HG03460 (cell line): Measurements from ENCODE around the gene GK2.

Experiments
- ATAC-seq: cut with Tn5 transposase; IDR thresholded peaks from one replicate; pipeline ENCODE4 v1.9.1; 2021; ENCODE audit not compliant: unreplicated experiment

GK2 gene

DNA sequence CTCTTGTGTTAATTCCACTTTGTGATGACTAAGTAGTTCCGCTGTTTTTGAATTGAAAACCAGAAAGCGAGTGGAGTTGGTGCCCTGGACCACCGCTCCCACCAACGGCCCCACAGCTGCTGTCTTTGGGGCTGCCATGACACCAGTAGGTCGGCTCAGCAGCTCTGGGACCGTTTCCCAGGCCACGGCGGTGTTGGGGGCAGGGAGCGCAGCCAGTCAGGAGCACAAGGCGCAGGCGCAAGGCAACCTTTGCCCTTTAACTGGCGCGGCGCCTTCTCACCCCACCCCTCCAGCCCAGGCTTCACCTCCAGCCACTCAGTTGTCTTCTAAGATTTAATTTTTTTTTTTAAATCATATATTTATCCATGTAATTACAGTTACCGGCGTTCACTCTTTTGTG is at the start of gene GK2:
Gene GK2, minus strand, starts transcription at position 166 of the 400 bp plus-strand sequence. Its CDS starts 28 bp downstream, at position 138.
- no peak for ATAC-seq

DNA sequence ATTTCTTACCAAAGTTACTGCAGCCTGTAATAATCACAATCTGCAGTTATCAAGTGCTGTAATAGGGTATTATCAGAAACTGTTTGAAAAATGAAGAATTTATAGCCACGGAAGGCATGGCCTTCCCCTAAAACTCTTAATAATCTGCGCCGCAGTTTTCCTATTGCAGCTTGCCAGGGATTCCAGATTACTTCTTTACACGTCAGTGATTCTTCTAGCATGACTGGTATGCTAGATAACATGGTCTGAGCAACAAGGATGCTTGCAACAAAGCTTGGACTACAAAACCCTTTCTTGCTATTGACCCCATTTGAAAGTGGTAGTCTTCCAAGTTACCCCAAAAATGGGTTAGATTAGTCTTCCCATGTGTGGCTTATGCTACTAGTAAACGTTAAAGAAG is 47.2 kb upstream of the GK2 start:
- no peak for ATAC-seq

- ATAC-seq, result no peak
Observed at GRCh38 chr4:79454656-79455055, 46.6 kb upstream of the GK2 start.

GRCh38 chr4:79450053-79450452 is 42.0 kb upstream of the GK2 start:
- no peak for ATAC-seq

DNA sequence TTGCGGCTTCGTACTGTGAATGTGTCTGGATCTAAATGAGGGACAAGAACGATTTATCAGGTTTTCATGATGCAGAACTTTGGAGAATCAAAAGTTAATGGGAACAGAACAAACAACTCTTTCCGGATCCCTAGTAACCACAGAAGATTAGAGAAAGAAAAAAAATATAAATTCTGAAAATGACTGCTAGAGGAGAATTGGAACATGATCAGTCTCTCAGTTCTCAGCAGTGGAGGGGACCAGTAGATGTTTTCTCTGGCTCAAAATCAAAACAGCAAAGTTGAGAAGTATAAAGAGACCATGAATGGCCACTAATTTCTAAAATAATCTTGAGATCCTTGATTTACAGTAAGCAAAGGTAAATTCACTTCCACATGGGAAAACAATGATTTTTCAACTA is 38.1 kb upstream of the GK2 start:
- ATAC-seq, result no peak

DNA sequence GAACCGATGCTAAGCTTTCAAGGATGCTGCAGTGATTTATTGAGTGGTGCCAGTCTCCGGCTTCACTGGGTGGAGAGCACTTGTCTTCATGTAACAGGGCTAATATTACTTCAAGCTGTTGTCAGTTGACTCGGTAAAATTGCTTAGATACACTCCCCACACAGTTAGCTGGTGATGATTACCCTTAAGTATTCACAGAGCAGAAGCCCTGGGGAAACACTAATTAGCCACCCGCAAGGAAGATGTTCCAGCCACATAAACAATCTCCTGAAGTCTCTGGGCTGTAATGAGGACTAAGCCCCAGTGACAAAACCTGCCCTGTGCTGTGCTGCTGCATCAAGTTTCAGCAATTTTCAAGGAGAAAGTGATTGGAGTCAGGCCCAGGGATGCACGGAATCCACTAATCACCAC is 37.3 kb upstream of the GK2 start:
- no peak for ATAC-seq

DNA sequence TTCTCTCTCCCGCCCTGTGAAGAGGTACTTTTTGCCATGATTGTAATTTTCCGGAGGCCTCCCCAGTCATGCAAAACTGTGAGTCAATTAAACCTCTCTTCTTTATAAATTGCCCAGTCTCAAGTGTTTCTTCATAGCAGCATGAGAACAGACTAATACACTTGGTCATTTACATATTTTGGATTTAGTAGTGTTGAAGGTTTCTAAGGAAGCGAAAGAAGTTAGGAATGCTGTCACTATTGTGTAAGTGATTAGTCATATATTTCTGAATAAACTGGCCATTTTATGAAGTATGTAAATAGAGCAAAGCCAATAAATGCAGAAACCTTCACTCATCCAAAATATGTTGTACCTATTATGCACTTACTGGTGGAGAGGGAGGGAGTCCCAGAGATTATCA is 34.4 kb upstream of the GK2 start:
- ATAC-seq, result no peak

DNA sequence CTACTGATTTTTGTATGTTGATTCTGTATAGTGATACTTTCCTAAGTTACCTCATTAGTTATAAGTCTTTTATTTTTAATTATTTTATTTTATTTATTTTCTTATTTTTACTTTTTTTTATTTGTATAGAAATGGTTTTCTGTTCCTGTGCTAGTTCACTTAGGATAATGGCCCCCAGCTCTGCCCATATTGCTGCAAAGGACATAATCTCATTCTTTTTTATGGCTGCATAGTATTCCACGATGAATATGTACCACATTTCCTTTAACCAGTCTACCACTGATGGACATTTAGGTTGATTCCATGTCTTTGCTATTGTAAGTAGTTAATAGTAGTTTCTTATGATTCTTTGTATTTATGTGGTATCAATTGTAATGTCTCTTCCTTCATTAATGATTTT is 31.5 kb upstream of the GK2 start:
- no peak for ATAC-seq

DNA sequence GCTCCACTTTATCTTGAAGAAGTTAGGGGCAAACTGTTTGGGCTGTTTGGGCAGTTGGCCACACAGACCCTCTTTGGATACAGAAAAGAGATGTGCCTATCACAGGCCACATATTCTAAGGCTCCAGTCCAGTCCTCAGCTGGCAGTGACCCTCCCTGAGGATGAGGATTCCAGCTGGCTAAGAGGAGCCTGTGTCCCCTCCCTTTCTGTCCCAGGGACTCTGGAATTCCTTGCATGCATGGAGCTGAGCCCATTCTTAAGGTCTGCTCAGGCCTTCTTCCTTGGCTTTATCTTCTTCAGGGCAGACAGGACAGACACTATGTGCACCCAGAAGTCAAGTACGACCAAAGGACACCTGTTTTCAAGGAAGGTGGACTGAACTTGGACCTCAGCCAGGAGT is 23.8 kb upstream of the GK2 start:
- ATAC-seq, result no peak

GRCh38 chr4:79429113-79429903 is 21.3 kb upstream of the GK2 start:
- ATAC-seq, result no peak

DNA sequence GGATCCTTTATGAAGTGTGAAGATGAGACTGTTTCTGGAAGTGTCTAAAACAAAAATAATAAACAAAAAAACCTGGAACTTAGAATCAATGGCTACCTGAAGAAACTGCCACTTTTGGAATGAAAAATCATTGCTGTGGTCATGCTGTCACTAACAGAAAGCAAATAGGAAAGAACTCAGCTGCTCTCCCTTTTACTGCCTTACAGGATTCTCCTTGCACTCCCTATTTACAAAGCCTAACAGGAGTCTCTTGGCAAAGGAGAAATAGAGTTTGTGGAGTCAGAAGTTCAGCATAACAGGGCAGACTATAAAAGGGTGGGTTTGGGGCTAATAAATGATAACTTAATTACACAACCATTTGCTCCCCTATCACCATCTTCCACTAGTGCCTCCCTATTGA is 19.0 kb upstream of the GK2 start:
- ATAC-seq, result no peak

- ATAC-seq, result no peak
Observed at GRCh38 chr4:79425586-79425985, 17.6 kb upstream of the GK2 start.

DNA sequence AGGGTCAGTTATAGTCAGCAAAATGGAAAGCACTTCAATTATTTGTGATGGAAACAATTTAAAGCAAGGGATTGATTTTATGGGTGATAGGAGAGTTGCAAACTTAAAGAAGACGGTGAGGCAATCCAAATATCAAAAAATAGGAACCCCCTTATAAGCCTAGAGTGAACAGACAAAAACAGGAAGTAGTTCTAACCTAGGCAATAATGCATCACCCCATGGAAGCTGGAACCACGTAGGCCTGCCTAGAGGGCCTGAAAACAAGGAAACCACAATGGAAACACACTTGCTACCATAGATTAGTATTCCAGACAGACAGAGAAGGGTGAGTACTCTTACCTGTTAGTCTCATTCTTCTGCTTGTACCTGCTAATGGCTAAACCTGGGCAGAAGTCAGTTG is 13.5 kb upstream of the GK2 start:
- no peak for ATAC-seq

DNA sequence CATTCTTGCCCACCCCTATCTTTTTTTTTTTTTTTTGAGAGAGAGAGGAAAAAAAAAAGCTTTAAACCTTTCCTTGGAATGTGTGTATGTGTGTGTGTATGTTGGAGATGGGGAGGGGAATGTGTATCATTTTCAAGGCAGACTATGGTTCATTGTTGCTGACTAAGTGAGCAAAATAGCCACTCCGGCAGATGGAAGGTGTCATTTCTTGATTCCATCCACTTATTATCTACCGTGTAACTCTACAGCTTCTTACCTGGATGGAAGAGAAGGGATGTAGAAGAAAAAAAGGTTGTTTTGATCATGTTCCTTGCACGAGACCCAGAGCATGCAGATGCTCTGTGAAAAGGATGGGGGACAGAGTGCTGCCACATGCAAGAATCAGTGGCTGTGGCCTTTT is 5.9 kb upstream of the GK2 start:
- ATAC-seq, result no peak

GRCh38 chr4:79413032-79413885 is 5.2 kb upstream of the GK2 start:
- no peak for ATAC-seq

DNA sequence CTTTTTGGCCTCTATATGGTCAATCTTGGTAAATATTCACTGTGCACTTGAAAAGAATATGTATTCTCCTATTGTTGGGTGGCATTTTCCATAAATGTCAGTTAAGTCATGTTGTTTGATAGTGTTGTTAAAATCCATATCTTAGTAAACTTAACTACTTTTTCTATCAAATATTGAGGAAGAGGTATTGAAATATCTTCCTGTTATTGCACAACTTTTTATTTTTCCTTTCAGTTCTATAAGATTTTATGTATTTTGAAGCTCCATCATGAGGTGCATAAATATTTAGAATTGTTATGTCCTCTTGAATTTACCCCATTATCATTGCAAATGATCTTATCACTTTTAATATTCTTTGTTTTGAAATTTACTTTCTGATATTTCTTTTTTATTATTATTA is 3.4 kb downstream of the GK2 start:
- ATAC-seq, result no peak

DNA sequence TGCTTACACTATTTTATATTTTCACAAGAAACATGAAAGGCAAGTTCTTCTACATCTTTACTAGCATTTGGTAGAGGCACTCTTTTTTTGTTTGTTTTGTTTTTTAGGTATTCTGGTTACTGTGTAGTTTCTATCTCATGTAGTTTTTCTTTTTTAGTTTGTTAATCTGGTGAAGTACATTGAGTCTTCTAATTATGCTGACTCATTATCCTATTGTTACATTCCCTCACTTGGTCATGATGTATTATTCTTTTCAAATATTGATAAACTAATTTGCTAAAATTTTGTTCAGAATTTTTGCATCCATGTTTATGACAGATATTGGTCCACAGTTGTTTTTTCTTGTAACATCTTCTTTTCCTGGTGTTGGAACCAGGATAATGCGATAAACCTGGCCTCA is 4.7 kb downstream of the GK2 start:
- ATAC-seq, result no peak

DNA sequence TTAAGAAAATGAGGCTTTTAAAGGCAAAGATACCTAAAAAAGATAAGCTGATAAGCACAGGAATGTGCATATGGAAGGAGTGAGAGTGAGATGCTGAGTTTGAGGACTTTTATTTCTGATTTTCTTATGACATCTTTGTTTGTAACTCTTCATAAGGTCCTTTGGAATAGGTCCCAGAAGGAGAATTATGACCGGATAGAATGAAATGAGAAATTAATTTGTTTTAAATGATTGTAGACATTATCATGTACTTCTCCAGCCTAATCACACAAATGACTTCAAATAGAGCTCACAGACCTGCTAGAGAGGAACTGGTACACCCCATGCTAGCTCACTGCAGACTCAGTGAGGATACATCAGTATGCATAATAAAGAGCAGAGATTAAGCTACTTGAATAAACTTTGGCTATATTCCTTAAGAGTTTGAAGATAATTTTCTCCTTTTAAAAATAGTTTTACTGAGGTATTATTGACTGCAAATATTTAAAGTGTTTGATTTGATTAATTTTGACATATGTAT is 5.6 kb downstream of the GK2 start:
- ATAC-seq, result no peak

DNA sequence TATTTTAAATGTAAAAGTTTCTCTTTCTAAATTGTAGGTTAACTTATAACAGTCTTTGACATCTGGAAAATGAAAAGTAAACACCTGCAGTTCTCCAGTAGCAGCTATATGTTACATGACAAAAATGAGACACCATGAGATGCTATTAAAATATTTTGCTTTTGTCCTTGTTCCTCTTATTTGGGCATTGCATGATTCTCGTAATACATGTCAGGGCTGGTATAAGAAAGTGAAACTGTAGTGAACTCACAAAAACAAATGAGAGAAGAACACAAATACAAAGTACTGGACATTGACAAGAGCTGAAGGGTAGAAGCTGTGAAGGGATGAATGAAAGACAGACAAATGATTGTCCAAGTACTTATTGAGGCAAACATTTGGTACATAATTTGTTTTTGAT is 9.0 kb downstream of the GK2 start:
- ATAC-seq, result no peak

DNA sequence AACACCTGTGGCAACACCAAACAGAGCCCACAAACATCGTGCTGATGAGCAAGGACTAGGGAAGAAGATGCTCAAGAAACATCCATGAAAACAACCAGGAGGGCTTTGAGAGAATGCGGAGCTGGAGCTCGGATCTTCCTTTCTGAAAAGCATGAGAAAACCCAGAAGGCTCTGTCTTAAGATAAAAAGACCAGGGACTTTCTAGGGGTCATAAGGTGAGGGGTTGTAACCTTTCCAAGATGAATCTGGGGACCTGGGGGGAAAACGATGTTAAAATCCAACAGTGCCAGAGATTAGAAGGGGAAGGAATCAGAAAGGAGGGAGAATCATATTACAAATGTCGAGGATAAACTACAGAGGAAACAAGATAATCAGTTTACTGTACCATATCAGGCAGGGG is 10.1 kb downstream of the GK2 start:
- no peak for ATAC-seq

- no peak for ATAC-seq
Observed at GRCh38 chr4:79396794-79397193, 11.2 kb downstream of the GK2 start.

GRCh38 chr4:79395841-79396240 is 12.2 kb downstream of the GK2 start:
- ATAC-seq, result no peak
